ENCODE measurements around the gene PLEKHM3. TPM values are rescaled to one million over a fixed set of nuclear protein-coding genes. Genes with fewer than 3 reads are reported as not detected.

Gene PLEKHM3
- total RNA-seq, 1 donor from 2014 or later, result 12.1 TPM

DNA sequence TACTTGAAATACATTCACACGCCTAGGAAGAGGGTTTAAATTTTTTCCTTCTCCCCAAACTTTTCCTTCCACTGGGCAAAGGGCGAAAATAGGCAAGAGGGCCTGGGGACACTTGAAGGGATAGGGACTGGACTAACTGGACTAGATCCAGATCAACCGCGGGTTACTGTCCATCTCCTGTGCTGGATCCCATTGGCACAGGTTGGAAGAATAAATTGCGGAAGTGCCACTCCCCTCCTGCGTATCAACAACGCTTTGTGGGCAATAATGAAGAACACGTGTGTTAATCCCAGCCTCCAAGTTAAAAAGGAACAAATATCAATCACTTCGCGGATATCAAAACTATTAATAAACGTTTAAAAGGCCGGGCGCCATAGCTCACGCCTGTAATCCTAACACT, 253.9 kb downstream of the PLEKHM3 start:
- DNase-seq (ENCODE audit: extremely low spot score, unreplicated experiment), result no peak
- peaks cover 44% of the 10 kb centered on the region for H3K27me3 Mint-ChIP-seq
- H3K9me3 Mint-ChIP-seq, result no peaks in the 10 kb centered on the region
- TF ChIP-seq, protein P1, sequence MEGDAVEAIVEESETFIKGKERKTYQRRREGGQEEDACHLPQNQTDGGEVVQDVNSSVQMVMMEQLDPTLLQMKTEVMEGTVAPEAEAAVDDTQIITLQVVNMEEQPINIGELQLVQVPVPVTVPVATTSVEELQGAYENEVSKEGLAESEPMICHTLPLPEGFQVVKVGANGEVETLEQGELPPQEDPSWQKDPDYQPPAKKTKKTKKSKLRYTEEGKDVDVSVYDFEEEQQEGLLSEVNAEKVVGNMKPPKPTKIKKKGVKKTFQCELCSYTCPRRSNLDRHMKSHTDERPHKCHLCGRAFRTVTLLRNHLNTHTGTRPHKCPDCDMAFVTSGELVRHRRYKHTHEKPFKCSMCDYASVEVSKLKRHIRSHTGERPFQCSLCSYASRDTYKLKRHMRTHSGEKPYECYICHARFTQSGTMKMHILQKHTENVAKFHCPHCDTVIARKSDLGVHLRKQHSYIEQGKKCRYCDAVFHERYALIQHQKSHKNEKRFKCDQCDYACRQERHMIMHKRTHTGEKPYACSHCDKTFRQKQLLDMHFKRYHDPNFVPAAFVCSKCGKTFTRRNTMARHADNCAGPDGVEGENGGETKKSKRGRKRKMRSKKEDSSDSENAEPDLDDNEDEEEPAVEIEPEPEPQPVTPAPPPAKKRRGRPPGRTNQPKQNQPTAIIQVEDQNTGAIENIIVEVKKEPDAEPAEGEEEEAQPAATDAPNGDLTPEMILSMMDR (conservative IDR thresholded peaks at IDR 0.05), result no peak
- H3K4me3 Mint-ChIP-seq, result peak overlapping the region; percentile 36
- no peaks in the 10 kb centered on the region for H3K36me3 Mint-ChIP-seq
- H3K4me1 Mint-ChIP-seq (ENCODE audit: unreplicated experiment), result peaks cover 8% of the 10 kb centered on the region
- no peak overlapping the region for H3K27ac Mint-ChIP-seq

Other genes with a start within 250 kb of the PLEKHM3 start
- not detected in 2 replicates for gene CRYGD, start 99.0 kb upstream of the PLEKHM3 start, total RNA-seq (ENCODE audit: low replicate concordance)
- gene CRYGC, start 104.3 kb upstream of the PLEKHM3 start, total RNA-seq (ENCODE audit: low replicate concordance), result not detected in 2 replicates
- not detected in 2 replicates for gene CRYGB, start 120.6 kb upstream of the PLEKHM3 start, total RNA-seq (ENCODE audit: low replicate concordance)
- not detected in 2 replicates for gene CRYGA, start 138.1 kb upstream of the PLEKHM3 start, total RNA-seq (ENCODE audit: low replicate concordance)
- gene C2orf80, start 164.5 kb upstream of the PLEKHM3 start, total RNA-seq (ENCODE audit: low replicate concordance), result not detected in 2 replicates
- gene IDH1, start 229.5 kb upstream of the PLEKHM3 start, total RNA-seq (ENCODE audit: low replicate concordance), result 149 and 184 TPM in 2 replicates
- 21.9 and 33.8 TPM in 2 replicates for gene PIKFYVE, start 240.7 kb upstream of the PLEKHM3 start, total RNA-seq (ENCODE audit: low replicate concordance)

Measured in type B pancreatic cell (in vitro differentiated cells).